Pancreas (tissue), 10 donors: ENCODE measurements around the gene ANKRD31. TPM values are rescaled to one million over a fixed set of nuclear protein-coding genes. Genes with fewer than 3 reads are reported as not detected.
A peak's percentile ranks its signal among the peaks of the same experiment; 100 is the strongest.

Experiments used
- ATAC-seq, 4 donors: fragments of 200-7000 bp; cut with Tn5 transposase; one replicate each; pipeline versions ENCODE4 v1.8.0 to v1.9.1; 2020; ENCODE audit warnings: mild to moderate bottlenecking in 4 of 4, moderate library complexity in 4 of 4
- DNase-seq, 6 donors: peaks; one replicate each; pipeline ENCODE4 v3.0.0-alpha.2; 2020
- FAIRE-seq: peaks from 2 replicates; lab custom pipeline; 2012; peaks lifted over from hg19 to GRCh38; lab: Jason Lieb, UNC
- H3K27ac ChIP-seq, 4 donors: fragments of 200-600 bp; sonication (generic); 1 replicate in 3 of 4; 2 replicates in 1 of 4; pipeline versions ENCODE4 v1.5.0 to v1.8.0; 2020
- H3K27me3 ChIP-seq, 4 donors: fragments of 200-600 bp; one replicate each; pipeline ENCODE4 v1.8.0; 2021
- H3K36me3 ChIP-seq, 3 donors: fragments of 200-600 bp; sonication (generic) in 1 of 3; one replicate each; pipeline versions ENCODE4 v1.5.0 to v1.8.0; 2020 to 2021
- H3K4me1 ChIP-seq, 3 donors: fragments of 200-600 bp; one replicate each; pipeline ENCODE4 v1.8.0; 2021
- H3K4me3 ChIP-seq, 4 donors: fragments of 200-600 bp; sonication (generic) in 2 of 4; one replicate each; pipeline versions ENCODE4 v1.5.0 to v1.8.0; 2020 to 2021
- H3K9me3 ChIP-seq, 4 donors: fragments of 200-600 bp; one replicate each; pipeline ENCODE4 v1.8.0; 2021
- CTCF ChIP-seq, 4 donors: fragments of 200-600 bp; sonication (generic) in 3 of 4; IDR thresholded peaks; one replicate each; pipeline versions ENCODE4 v1.5.0 to v1.8.0; 2021; ENCODE audit warnings: antibody characterized with exemption in 4 of 4
- WGBS, 2 donors: extraction: QIAGEN DNeasy Blood & Tissue Kit; methylation state at CpG; one replicate each; pipeline ENCODE4 v1.1.7; 2013; 5-methylcytosine and 5-hydroxymethylcytosine counted together
- intact Hi-C, 3 donors: fragments of 100-400 bp; cut with DNase I; formaldehyde crosslinking; loops; one replicate each; pipeline versions ENCODE4 v1.11.1 to v1.14.2; 2022
- polyA plus RNA-seq, 2 donors: library from polyadenylated mRNA; stranded (reverse); fragments of 200-250 nt; gene quantifications; one replicate each; pipeline ENCODE4 v1.2.3, GENCODE V29; 2013
- total RNA-seq, 6 donors: library from RNA; stranded (reverse); fragmentation: NEBNext Ultra II Directional in 4 of 6; extraction: Animal tissue kit (Norgen Biotek cat#: 25700) in 4 of 6; gene quantifications; one replicate each; pipeline versions ENCODE4 v1.2.1 to v1.2.4, GENCODE V29; 2021 to 2023
- donor health status: healthy with polysubstance abuse.
- donor health status: DM: no; HTN: no; CAD: no; lungs with moderate emphysema.
- donor health status: DM: no; HTN: no; CAD: no.
- donor health status: control.
- donor health status: control.
- donor health status: Bipolar disorder and iron deficiency.
- donor health status: DM: yes; HTN: yes; CAD: no.
- donor health status: DM: no; HTN: no; CAD: no.
- donor health status: DM: no; HTN: no; CAD: no.
- donor health status: DM: yes; HTN: yes; CAD: no.

Gene ANKRD31
- total and polyA plus RNA-seq, 8 donors, result 0.08 to 0.28 (median 0.18) TPM

- Histone ChIP-seq H3K27ac (peak overlapping the region in 2 of 4 donors; percentile 43 to 70), H3K4me3 (no peak overlapping the region), H3K4me1 (peaks cover 17 to 27% (median 27%) of the 10 kb centered on the region in 3 donors), H3K9me3 (no peaks in the 10 kb centered on the region), H3K27me3 (no peaks in the 10 kb centered on the region), H3K36me3 (no peaks in the 10 kb centered on the region)
- 32 to 36% methylated on average over 4 of the region's 4 CpGs for WGBS, 2 donors
- FAIRE-seq (no peak), ATAC-seq (peak; percentile 70 to 83 (median 76)), DNase-seq (peak in 1 of 6 donors; percentile 30)
- intact Hi-C loops, result no loop called here
- TF ChIP-seq CTCF (IDR thresholded peaks at IDR 0.05), result no peak
Observed at GRCh38 chr5:75021800-75022199, 214.9 kb downstream of the ANKRD31 start.

GRCh38 chr5:75021219-75021618, 215.5 kb downstream of the ANKRD31 start:
- Histone ChIP-seq H3K36me3 (no peaks in the 10 kb centered on the region), H3K27me3 (no peaks in the 10 kb centered on the region), H3K9me3 (no peaks in the 10 kb centered on the region), H3K4me1 (peaks cover 17 to 27% (median 27%) of the 10 kb centered on the region in 3 donors), H3K4me3 (no peak overlapping the region), H3K27ac (peak overlapping the region in 3 of 4 donors; percentile 28 to 70 (median 43))
- FAIRE-seq, result no peak
- DNase-seq, result peak in 3 of 6 donors; percentile 43 to 63 (median 51)
- no peak for TF ChIP-seq CTCF (IDR thresholded peaks at IDR 0.05)
- intact Hi-C loops, result no loop called here
- 19 to 30% methylated on average over 3 of the region's 3 CpGs for WGBS, 2 donors
- peak; percentile 69 to 81 (median 74) for ATAC-seq

DNA sequence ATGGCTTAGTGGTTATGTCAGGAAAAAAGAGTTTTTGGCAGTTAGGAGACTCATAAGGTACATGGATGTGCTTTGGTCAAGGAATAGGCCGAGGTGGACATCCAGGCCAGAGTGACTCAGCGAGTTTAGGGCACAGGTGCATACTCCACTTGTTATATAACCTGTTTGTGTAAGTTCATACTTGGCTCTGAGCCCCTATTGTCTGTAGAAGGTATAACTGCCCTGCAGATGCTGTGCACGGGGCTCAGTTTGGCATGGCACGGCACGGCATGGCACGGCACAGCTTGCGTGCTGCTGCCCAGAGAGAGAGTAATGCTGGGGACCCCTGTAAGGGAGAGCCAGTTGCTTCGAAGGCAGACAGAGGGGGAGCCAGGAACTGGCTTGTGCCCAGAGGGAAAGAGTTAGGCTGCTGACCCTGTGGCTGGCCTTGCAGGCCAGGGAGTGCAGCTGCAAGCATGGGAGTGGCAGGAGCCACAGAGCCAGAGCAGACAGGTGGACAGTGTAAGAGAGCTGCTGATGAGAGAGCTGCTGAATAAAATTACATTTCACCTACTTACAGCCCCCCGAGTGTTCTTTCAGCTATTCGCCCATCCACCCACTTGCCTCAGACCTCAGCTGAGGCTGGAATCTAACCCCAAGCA, 216.5 kb downstream of the ANKRD31 start:
- H3K9me3 ChIP-seq, result no peaks in the 10 kb centered on the region
- 61 to 66% methylated on average over 10 of the region's 10 CpGs for WGBS, 2 donors
- H3K4me1 ChIP-seq, result peaks cover 17 to 27% (median 27%) of the 10 kb centered on the region in 3 donors
- ATAC-seq (peak; percentile 30 to 63 (median 45)), DNase-seq (peak in 4 of 6 donors; percentile 15 to 63 (median 51)), FAIRE-seq (no peak)
- H3K27me3 ChIP-seq, result no peaks in the 10 kb centered on the region
- intact Hi-C loops, result no loop called here
- H3K27ac ChIP-seq, result peak overlapping the region in 2 of 4 donors; percentile 43 to 70
- no peak overlapping the region for H3K4me3 ChIP-seq
- H3K36me3 ChIP-seq, result no peaks in the 10 kb centered on the region
- TF ChIP-seq CTCF (IDR thresholded peaks at IDR 0.05), result no peak

GRCh38 chr5:75018805-75019587, 217.7 kb downstream of the ANKRD31 start:
- ATAC-seq, result no peak
- no peak for TF ChIP-seq CTCF (IDR thresholded peaks at IDR 0.05)
- Histone ChIP-seq H3K36me3 (no peaks in the 10 kb centered on the region), H3K4me1 (peaks cover 17 to 27% (median 27%) of the 10 kb centered on the region in 3 donors), H3K4me3 (no peak overlapping the region), H3K27me3 (no peaks in the 10 kb centered on the region), H3K27ac (peak overlapping the region in 1 of 4 donors; percentile 70), H3K9me3 (no peaks in the 10 kb centered on the region)
- no peak for FAIRE-seq
- no peak for DNase-seq
- 78 to 81% methylated on average over 7 of the region's 7 CpGs for WGBS, 2 donors
- intact Hi-C loops, result no loop called here

Other genes starting within 250 kb of the ANKRD31 start
- 1 to 10 TPM; 1.5 to 6.4 (median 2.8) TPM for gene GCNT4, start 184.3 kb downstream of the ANKRD31 start, total RNA-seq
- gene GCNT4, start 184.3 kb downstream of the ANKRD31 start, polyA plus RNA-seq, result 1 to 10 TPM; 1.7 to 3.2 TPM
- 10 to 100 TPM in 5 of 6 donors, 1 to 10 TPM in 1; 10.0 to 19.7 (median 13.2) TPM for gene HMGCR, start 100.3 kb upstream of the ANKRD31 start, total RNA-seq
- gene HMGCR, start 100.3 kb upstream of the ANKRD31 start, polyA plus RNA-seq, result 10 to 100 TPM in 1 of 2 donors, 1 to 10 TPM in 1; 2.5 to 10.4 TPM